Thymus (tissue), 11 donors: ENCODE results near the gene CCSER1. TPM values are rescaled to one million over a fixed set of nuclear protein-coding genes. Genes with fewer than 3 reads are reported as not detected.

Source experiments
- DNase-seq, 9 donors: peaks; one replicate each; pipeline ENCODE4 v3.0.0-alpha.2; 2013; ENCODE audit warnings: low spot score in 9 of 9, low read depth in 6 of 9, missing footprints in 1 of 9
- H3K27ac ChIP-seq, 2 donors: one replicate each; pipeline ENCODE4 v1.5.1; 2013; ENCODE audit warnings: control low read depth in 1 of 2, low read depth in 1 of 2, low read length in 1 of 2, mild to moderate bottlenecking in 1 of 2, moderate library complexity in 1 of 2
- H3K27me3 ChIP-seq, 2 donors: one replicate each; pipeline ENCODE4 v1.5.1; 2013; ENCODE audit warnings: low read length in 1 of 2; ENCODE audit not compliant: control insufficient read depth in 2 of 2, insufficient read depth in 1 of 2
- H3K36me3 ChIP-seq, 2 donors: one replicate each; pipeline ENCODE4 v1.5.1; 2013; ENCODE audit warnings: low read length in 1 of 2, mild to moderate bottlenecking in 1 of 2, moderate library complexity in 1 of 2; ENCODE audit not compliant: control insufficient read depth in 2 of 2, insufficient read depth in 2 of 2
- H3K4me1 ChIP-seq, 2 donors: one replicate each; pipeline ENCODE4 v1.5.1; 2013; ENCODE audit warnings: low read length in 2 of 2; ENCODE audit not compliant: control insufficient read depth in 2 of 2, insufficient read depth in 2 of 2
- H3K4me3 ChIP-seq, 2 donors: one replicate each; pipeline ENCODE4 v1.5.1; 2013; ENCODE audit warnings: low read length in 2 of 2, control low read depth in 1 of 2, mild to moderate bottlenecking in 1 of 2
- H3K9me3 ChIP-seq, 2 donors: one replicate each; pipeline ENCODE4 v1.5.1; 2013; ENCODE audit warnings: low read length in 1 of 2, mild to moderate bottlenecking in 1 of 2; ENCODE audit not compliant: control insufficient read depth in 2 of 2, insufficient read depth in 1 of 2
- WGBS: extraction: QIAGEN DNeasy Blood & Tissue Kit; methylation state at CpG from one replicate; pipeline ENCODE4 v1.1.7; 2013; 5-methylcytosine and 5-hydroxymethylcytosine counted together
- polyA plus RNA-seq: library from polyadenylated mRNA; stranded (reverse); fragments of 200-250 nt; gene quantifications from one replicate; pipeline ENCODE4 v1.2.3, GENCODE V29; 2013
- total RNA-seq: library from RNA; stranded (reverse); fragments of 120-200 nt; gene quantifications from one replicate; pipeline ENCODE4 v1.2.4, GENCODE V29; 2013
- donor health status: healthy.

CCSER1 gene
- total and polyA plus RNA-seq, 2 donors, result 2.0 to 8.7 TPM

DNA sequence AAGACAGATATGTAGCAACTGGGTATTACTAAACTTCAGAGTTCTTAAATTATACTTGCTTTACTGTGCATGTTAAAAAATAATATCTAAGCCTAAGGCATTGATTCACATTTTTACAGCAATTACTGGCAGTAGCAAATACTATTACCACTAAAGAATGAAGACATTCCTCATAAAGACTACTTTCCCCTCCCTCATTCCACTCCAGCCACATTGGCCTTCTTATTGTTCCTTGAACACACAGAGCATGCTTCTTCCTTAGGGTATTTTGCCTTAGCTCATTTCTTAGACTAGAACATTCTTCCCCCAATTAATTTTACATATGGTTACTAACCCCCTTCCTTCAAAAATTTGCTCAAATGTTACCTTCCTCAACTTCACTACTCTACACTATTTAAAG is 717.0 kb downstream of the CCSER1 start:
- Histone ChIP-seq H3K36me3 (no peaks in the 10 kb centered on the region), H3K4me3 (no peak overlapping the region), H3K4me1 (no peaks in the 10 kb centered on the region), H3K27me3 (no peaks in the 10 kb centered on the region), H3K9me3 (no peaks in the 10 kb centered on the region), H3K27ac (no peak overlapping the region)
- DNase-seq, result no peak

DNA sequence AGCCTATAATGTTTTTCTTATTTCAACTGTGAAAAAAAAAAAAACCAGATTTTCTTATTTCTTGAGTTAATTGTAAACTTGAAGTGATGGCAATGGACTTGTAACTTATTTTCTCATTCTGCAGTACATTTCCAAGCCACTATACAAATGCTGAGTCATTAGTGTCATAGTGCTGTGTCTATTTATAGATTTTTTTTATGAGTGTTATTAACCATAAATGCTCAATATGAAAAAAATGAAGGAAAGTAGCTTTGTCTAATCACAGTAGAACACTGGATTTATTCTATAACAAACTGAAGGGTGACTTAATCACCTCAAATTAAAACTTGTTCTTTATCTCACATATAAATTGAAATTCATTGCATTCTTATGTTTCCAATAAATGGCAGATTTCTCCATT is 718.6 kb downstream of the CCSER1 start:
- H3K27me3 ChIP-seq, result no peaks in the 10 kb centered on the region
- no peaks in the 10 kb centered on the region for H3K36me3 ChIP-seq
- no peaks in the 10 kb centered on the region for H3K4me1 ChIP-seq
- H3K27ac ChIP-seq, result no peak overlapping the region
- no peak overlapping the region for H3K4me3 ChIP-seq
- peaks cover 0 to 8% of the 10 kb centered on the region in 2 donors for H3K9me3 ChIP-seq
- DNase-seq, result no peak

DNA sequence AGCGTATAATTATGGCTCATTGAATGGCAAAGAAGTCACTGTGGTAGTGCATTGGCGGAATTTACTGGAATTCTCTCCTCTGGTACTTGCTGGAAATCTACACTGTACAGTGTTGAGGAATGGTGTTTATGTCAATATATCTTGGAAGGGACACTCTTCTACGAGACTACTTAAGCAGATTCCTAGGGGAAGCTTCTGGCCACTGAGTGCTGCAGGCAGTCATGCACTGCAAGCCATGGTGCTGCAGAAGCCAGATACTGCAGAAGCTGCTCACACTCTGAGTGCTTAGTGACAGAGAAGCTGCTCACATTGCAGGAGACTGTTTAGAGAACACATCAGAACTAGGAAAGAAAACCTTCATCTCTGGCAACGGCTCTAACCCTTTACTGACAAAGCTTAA is 725.0 kb downstream of the CCSER1 start:
- H3K4me1 ChIP-seq, result no peaks in the 10 kb centered on the region
- H3K9me3 ChIP-seq, result peaks cover 0 to 8% of the 10 kb centered on the region in 2 donors
- WGBS, result 90% methylated on average over 4 of the region's 4 CpGs
- no peaks in the 10 kb centered on the region for H3K27me3 ChIP-seq
- no peak overlapping the region for H3K27ac ChIP-seq
- DNase-seq, result no peak
- no peaks in the 10 kb centered on the region for H3K36me3 ChIP-seq
- no peak overlapping the region for H3K4me3 ChIP-seq

DNA sequence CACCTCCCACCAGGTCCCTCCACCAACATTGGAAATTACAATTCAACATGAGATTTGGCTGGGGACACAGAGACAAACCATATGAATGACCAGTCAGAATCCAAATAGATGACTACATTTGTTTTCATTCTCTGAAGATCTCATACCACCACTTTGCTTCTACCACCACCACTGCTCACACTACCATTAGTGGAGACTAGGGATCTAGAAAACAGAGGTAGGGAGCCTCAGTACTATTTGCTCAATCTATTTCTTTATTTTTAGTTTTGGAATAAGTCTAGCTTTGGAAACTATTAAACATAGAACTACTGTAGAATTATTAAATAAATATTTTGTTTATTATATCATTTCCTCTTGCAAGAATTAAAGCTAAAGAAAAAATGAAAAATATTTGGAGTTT is 727.9 kb downstream of the CCSER1 start:
- Histone ChIP-seq H3K4me1 (no peaks in the 10 kb centered on the region), H3K4me3 (no peak overlapping the region), H3K9me3 (peaks cover 0 to 3% of the 10 kb centered on the region in 2 donors), H3K27ac (no peak overlapping the region), H3K27me3 (no peaks in the 10 kb centered on the region), H3K36me3 (no peaks in the 10 kb centered on the region)
- DNase-seq, result no peak

DNA sequence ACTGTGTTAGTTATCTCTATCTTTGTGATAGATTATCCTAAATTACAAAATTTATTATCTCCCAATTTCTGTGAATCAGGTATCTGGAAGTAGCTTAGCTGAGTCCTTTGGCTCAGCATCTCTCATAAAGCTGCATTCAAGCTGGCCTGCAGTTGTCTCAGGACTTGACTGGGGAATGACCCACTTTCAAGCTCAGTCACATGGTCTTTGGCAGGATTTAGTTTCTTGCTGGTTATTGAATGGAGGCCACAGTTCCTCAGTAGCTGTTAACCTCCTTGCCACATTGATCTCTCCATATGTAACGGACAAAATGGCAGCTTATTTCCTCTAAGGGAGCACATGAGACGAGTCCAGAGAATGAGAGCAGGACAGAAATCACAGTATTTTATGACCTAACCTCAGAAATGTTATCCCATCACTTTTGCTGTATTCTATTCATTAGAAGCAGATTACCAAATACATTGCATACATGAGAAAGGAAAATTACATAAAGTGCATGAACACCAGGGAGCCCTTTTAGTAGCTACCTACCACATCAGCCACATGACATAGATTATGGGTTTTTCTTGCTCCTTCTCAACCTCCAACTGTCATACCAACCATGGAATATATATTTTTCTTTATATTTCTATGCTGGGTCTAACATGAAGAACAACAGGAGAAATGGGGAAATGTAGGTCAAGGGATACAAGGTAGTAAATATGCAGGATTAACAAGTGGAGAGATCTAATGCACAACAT is 730.1 kb downstream of the CCSER1 start:
- no peak for DNase-seq
- Histone ChIP-seq H3K4me3 (no peak overlapping the region), H3K27me3 (no peaks in the 10 kb centered on the region), H3K27ac (no peak overlapping the region), H3K9me3 (no peaks in the 10 kb centered on the region), H3K4me1 (no peaks in the 10 kb centered on the region), H3K36me3 (no peaks in the 10 kb centered on the region)
- WGBS, result 92% methylated on average over 2 of the region's 2 CpGs

DNA sequence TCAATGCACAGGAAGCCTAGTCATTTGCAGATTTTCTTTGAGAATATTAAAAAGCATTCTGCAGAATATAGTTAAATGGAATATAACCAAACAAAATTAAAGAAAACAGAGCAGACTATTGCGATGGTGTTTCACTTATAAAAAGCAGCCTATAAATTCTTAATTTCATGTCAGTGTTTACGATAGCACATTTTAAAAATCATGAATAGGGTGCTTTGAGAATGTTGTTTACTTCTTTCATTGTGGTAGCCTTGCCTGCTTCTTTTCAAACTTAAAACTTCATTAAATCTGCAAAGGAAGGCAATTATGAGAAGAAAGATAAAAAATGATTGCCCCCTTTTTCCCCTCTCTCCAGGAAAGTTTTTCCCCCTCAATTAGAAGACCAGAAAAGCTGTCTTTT is 748.6 kb downstream of the CCSER1 start:
- Histone ChIP-seq H3K36me3 (no peaks in the 10 kb centered on the region), H3K4me3 (no peak overlapping the region), H3K27me3 (no peaks in the 10 kb centered on the region), H3K9me3 (no peaks in the 10 kb centered on the region), H3K27ac (no peak overlapping the region), H3K4me1 (no peaks in the 10 kb centered on the region)
- DNase-seq, result no peak
- 96% methylated on average over 2 of the region's 2 CpGs for WGBS

DNA sequence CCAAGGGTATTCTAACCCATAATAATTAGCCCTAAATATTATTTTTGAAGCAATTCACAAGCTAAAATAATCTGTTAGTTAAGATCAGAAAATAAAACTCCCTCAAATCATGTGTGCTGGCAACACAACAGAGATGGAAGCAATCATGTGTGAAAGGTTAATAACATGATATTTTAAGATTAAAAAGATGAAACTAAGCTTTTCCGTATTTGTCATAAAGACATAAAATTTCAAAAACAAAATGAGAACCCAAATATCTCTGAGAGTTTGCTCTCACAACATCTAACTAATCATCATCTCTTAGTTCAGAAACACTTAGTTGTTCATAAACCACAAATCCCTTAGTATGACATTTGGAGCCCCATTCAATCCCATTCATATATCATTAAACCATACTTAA is 749.1 kb downstream of the CCSER1 start:
- Histone ChIP-seq H3K4me3 (no peak overlapping the region), H3K9me3 (no peaks in the 10 kb centered on the region), H3K27me3 (no peaks in the 10 kb centered on the region), H3K27ac (no peak overlapping the region), H3K36me3 (no peaks in the 10 kb centered on the region), H3K4me1 (no peaks in the 10 kb centered on the region)
- WGBS, result 90% methylated on average over 1 of the region's 1 CpG
- no peak for DNase-seq

DNA sequence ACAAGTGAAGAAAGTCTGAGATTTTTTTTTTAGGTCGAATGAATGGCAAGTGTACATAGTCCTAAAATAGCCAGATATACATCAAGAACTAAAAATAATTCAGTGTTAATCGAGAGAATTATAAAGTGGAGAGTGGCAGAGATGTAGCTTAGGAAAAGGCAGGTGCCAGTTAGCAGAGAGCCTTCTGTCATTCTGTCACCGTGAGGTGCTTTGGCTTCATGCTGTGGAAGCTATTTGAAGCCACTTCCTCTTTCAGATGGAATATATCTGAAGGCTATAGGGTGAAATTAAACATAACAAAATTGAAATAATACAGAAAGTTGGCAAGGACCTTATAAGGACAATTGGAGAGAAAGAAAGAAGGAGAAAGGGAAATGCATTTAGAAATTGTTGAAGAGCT is 756.3 kb downstream of the CCSER1 start:
- H3K36me3 ChIP-seq, result no peaks in the 10 kb centered on the region
- H3K27me3 ChIP-seq, result no peaks in the 10 kb centered on the region
- whole genome bisulfite sequencing, result 40% methylated on average over 3 of the region's 3 CpGs
- H3K9me3 ChIP-seq, result no peaks in the 10 kb centered on the region
- H3K4me1 ChIP-seq, result no peaks in the 10 kb centered on the region
- no peak overlapping the region for H3K27ac ChIP-seq
- no peak overlapping the region for H3K4me3 ChIP-seq
- DNase-seq, result no peak

DNA sequence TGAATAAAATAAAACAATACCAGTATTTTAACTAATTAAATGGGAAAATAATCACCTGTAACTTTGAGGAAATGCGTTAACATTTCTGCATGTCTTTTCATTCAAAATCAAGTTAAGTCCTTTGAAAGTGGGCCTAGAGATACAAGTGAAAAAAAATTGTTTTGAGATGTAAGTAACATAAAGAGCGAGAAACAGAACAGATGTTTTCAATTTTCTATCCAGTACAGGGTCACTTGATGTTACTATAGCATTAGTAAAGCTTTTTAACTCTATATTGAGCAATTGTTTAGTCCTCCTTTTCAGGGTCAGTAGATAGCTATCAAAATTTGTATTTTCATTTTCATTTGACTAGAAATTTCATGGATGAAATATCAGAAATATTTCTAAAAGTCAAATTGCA is 761.4 kb downstream of the CCSER1 start:
- H3K4me1 ChIP-seq, result no peaks in the 10 kb centered on the region
- WGBS, result 94% methylated on average over 2 of the region's 2 CpGs
- H3K27me3 ChIP-seq, result no peaks in the 10 kb centered on the region

DNA sequence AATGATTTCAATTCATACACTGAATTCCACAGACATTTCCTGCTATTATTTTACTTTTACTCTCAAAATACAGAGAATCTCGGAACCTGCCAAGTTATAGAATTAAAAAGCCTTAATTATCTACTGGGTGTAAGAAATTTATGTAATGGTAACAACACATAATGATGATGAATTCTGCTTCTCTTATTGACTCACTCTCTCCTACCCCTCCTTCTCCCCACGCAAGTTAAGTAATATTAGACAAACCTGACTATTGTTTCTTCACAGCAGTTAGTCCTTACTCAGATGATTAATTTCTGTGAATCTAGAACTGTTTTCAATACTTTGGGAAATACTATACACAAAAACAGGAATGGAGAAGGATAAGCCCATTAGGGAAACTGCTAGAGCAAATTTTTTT is 762.0 kb downstream of the CCSER1 start:
- H3K4me1 ChIP-seq, result no peaks in the 10 kb centered on the region
- DNase-seq, result no peak
- H3K36me3 ChIP-seq, result no peaks in the 10 kb centered on the region
- 96% methylated on average over 2 of the region's 2 CpGs for WGBS
- H3K9me3 ChIP-seq, result no peaks in the 10 kb centered on the region
- no peaks in the 10 kb centered on the region for H3K27me3 ChIP-seq
- H3K27ac ChIP-seq, result no peak overlapping the region
- no peak overlapping the region for H3K4me3 ChIP-seq

More for the DNA sequence above, 761.4 kb downstream of the CCSER1 start:
- Histone ChIP-seq H3K4me3 (no peak overlapping the region), H3K27ac (no peak overlapping the region), H3K36me3 (no peaks in the 10 kb centered on the region), H3K9me3 (no peaks in the 10 kb centered on the region)
- DNase-seq, result no peak
